ENCODE measurements around the gene SRPRB.

The SRPRB gene

DNA sequence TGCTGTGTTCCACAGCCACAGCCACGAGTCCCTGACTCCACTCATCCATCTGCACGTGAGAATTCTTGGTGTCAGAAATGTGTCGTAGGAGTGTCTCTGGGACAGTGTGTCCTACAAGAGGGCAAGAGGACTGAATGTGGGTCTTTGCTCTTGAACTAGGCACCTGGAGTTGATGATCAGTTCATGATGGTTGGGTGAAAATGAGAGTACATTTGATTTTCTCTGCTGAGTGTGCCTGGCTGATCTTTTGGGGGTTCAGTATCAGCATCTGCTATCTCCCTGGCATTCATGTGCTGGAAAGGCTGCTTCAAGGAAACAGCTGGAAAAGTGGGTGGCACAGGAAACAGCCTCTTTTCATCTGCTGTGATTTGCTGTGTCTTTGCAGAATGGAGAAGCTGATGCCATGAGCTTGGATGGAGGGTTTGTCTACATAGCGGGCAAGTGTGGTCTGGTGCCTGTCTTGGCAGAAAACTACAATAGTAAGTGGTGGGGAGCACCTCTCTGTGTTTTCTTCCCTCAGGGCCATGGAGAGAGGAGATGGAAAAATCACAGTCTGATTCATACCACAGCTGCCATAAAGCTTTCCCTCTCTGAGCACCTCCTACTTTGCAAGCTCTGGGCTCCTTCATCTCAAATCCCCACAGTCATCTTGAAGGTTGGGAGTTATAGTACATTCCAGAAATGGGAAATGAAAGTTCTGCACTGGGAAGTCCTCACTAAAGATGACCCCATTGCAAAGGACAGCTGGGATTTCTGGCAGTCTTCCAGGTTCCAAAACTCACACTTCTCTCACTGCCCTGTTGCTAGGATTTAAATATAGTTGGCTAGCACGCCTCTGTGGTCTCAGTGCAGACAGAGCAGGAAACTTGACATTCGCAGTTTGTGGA is 41.6 kb upstream of the SRPRB start:
- no peak for TF ChIP-seq CTCF (IDR thresholded peaks at IDR 0.05; ENCODE audit: insufficient read depth, low read length, poor library complexity, severe bottlenecking)
- Histone ChIP-seq H3K4me3 (replicated peaks; ENCODE audit: low read depth, low read length) (no peak overlapping the region), H3K27me3 (replicated peaks; ENCODE audit: control insufficient read depth, insufficient read depth, low read length) (no peaks in the 10 kb centered on the region), H3K36me3 (ENCODE audit: control insufficient read depth, insufficient read depth, low read length) (no peaks in the 10 kb centered on the region)
- no peak for DNase-seq (ENCODE audit: extremely low read depth, insufficient read length)

GRCh38 chr3:133765256-133765655 is 40.4 kb upstream of the SRPRB start:
- no peak for TF ChIP-seq CTCF (IDR thresholded peaks at IDR 0.05; ENCODE audit: insufficient read depth, low read length, poor library complexity, severe bottlenecking)
- no peaks in the 10 kb centered on the region for H3K36me3 ChIP-seq (ENCODE audit: control insufficient read depth, insufficient read depth, low read length)
- DNase-seq (ENCODE audit: extremely low read depth, insufficient read length), result no peak
- no peak overlapping the region for H3K4me3 ChIP-seq (replicated peaks; ENCODE audit: low read depth, low read length)
- H3K27me3 ChIP-seq (replicated peaks; ENCODE audit: control insufficient read depth, insufficient read depth, low read length), result no peaks in the 10 kb centered on the region; the same call in 1 of the 2 replicates

GRCh38 chr3:133767607-133768006 is 38.0 kb upstream of the SRPRB start:
- Histone ChIP-seq H3K36me3 (ENCODE audit: control insufficient read depth, insufficient read depth, low read length) (no peaks in the 10 kb centered on the region), H3K27me3 (replicated peaks; ENCODE audit: control insufficient read depth, insufficient read depth, low read length) (no peaks in the 10 kb centered on the region; the same call in 1 of the 2 replicates), H3K4me3 (replicated peaks; ENCODE audit: low read depth, low read length) (no peak overlapping the region)
- TF ChIP-seq CTCF (IDR thresholded peaks at IDR 0.05; ENCODE audit: insufficient read depth, low read length, poor library complexity, severe bottlenecking), result no peak
- no peak for DNase-seq (ENCODE audit: extremely low read depth, insufficient read length)

GRCh38 chr3:133769536-133769935 is 36.1 kb upstream of the SRPRB start:
- H3K4me3 ChIP-seq (replicated peaks; ENCODE audit: low read depth, low read length), result no peak overlapping the region
- TF ChIP-seq CTCF (IDR thresholded peaks at IDR 0.05; ENCODE audit: insufficient read depth, low read length, poor library complexity, severe bottlenecking), result no peak
- H3K27me3 ChIP-seq (replicated peaks; ENCODE audit: control insufficient read depth, insufficient read depth, low read length), result no peaks in the 10 kb centered on the region; the same call in 1 of the 2 replicates
- DNase-seq (ENCODE audit: extremely low read depth, insufficient read length), result no peak
- no peaks in the 10 kb centered on the region for H3K36me3 ChIP-seq (ENCODE audit: control insufficient read depth, insufficient read depth, low read length)

DNA sequence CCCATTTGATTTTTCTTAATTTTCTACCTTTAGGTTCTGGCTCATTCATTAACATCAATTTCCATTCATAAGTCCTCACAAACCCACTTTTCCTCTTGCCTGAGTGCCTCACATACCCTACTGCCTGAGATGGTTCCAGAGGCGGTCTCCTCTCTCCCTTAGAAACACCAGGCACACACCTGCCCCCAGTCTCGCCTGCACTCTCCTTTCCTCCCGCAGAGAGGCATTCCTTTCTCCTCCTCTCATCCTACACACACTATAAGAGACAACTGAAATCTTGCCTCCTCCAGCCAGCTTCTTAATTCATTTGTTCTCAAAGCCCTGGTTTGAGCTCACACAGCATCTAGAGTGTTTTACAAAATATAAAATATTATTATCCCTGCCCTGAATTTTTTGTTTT is 31.9 kb upstream of the SRPRB start:
- Histone ChIP-seq H3K4me3 (replicated peaks; ENCODE audit: low read depth, low read length) (no peak overlapping the region), H3K27me3 (replicated peaks; ENCODE audit: control insufficient read depth, insufficient read depth, low read length) (no peaks in the 10 kb centered on the region; the same call in none of the 2 replicates), H3K36me3 (ENCODE audit: control insufficient read depth, insufficient read depth, low read length) (no peaks in the 10 kb centered on the region)
- no peak for TF ChIP-seq CTCF (IDR thresholded peaks at IDR 0.05; ENCODE audit: insufficient read depth, low read length, poor library complexity, severe bottlenecking)
- DNase-seq (ENCODE audit: extremely low read depth, insufficient read length), result no peak
